HFF-Myc (cell line): ENCODE measurements around the gene LMNB1.

Source experiments
- DNase-seq: peaks from one replicate; pipeline ENCODE4 v3.0.0-alpha.2; 2011; ENCODE audit warnings: low read depth; ENCODE audit errors: extremely low read depth
- H3K4me3 ChIP-seq: replicated peaks from 2 replicates; pipeline ENCODE4 v1.5.1; 2011; ENCODE audit warnings: low read depth, mild to moderate bottlenecking, control low read depth, low read length
- CTCF ChIP-seq: IDR thresholded peaks from 2 replicates; pipeline ENCODE4 v1.5.1; 2012; ENCODE audit warnings: mild to moderate bottlenecking, low read depth, low read length, control low read depth; ENCODE audit errors: missing control alignments

Gene LMNB1

GRCh38 chr5:126801174-126801991, 24.4 kb downstream of the LMNB1 start:
- no peak for TF ChIP-seq CTCF
- DNase-seq, result no peak
- no peak overlapping the region for H3K4me3 ChIP-seq

- peak; percentile 22 for DNase-seq
- peak; percentile 31 for TF ChIP-seq CTCF
- no peak overlapping the region for H3K4me3 ChIP-seq
These were observed 25.0 kb downstream of the LMNB1 start for GRCh38 chr5:126801992-126802294.

- H3K4me3 ChIP-seq, result no peak overlapping the region
- no peak for TF ChIP-seq CTCF
- no peak for DNase-seq
These were observed 28.1 kb downstream of the LMNB1 start for GRCh38 chr5:126805063-126805462.

- DNase-seq, result peak; percentile 27
- no peak overlapping the region for H3K4me3 ChIP-seq
- peak; percentile 17 for TF ChIP-seq CTCF
These were observed 31.6 kb downstream of the LMNB1 start for GRCh38 chr5:126808521-126808988.

GRCh38 chr5:126809916-126810315, 33.0 kb downstream of the LMNB1 start:
- no peak overlapping the region for H3K4me3 ChIP-seq
- no peak for DNase-seq
- no peak for TF ChIP-seq CTCF

GRCh38 chr5:126810596-126811380, 33.9 kb downstream of the LMNB1 start:
- no peak overlapping the region for H3K4me3 ChIP-seq
- no peak for TF ChIP-seq CTCF
- DNase-seq, result no peak
